Ovary (tissue), 3 donors: ENCODE data around the gene VKORC1.

Source experiments
- CTCF ChIP-seq, 3 donors: fragments of 450-650 bp in 2 of 3; fragments of 200-600 bp in 1 of 3; IDR thresholded peaks; one replicate each; pipeline versions ENCODE4 v1.5.1 to v1.8.0; 2016 to 2022; ENCODE audit warnings: antibody characterized with exemption in 3 of 3, mild to moderate bottlenecking in 1 of 3
- EP300 ChIP-seq: sonication (generic); formaldehyde crosslinking; IDR thresholded peaks from one replicate; pipeline ENCODE4 v1.6.1; 2017; ENCODE audit warnings: antibody characterized with exemption
- POLR2A ChIP-seq: fragments of 450-650 bp; IDR thresholded peaks from one replicate; pipeline ENCODE4 v1.6.1; 2017; ENCODE audit warnings: antibody characterized with exemption, mild to moderate bottlenecking, moderate library complexity
- donor health status: DM: no; HTN: no; CAD: no.

- TF ChIP-seq CTCF (IDR thresholded peaks at IDR 0.05) (no peak), POLR2A (no peak), EP300 (no peak)
Measured at GRCh38 chr16:31133046-31133501, 38.5 kb upstream of the VKORC1 start.
